22Rv1 (cell line): Measurements from ENCODE around the gene FOXP1.

Experiments
- ZFX ChIP-seq: fragments of 450-650 bp; IDR thresholded peaks from 2 replicates; pipeline ENCODE4 v1.6.1; 2017; ENCODE audit warnings: antibody characterized with exemption, borderline replicate concordance
- TF ChIP-seq, protein P1 (sequence below): fragments of 450-650 bp; IDR thresholded peaks from 2 replicates; pipeline ENCODE4 v1.5.1; 2017; ENCODE audit warnings: mild to moderate bottlenecking

GRCh38 chr3:71089271-71089847, 494.2 kb downstream of the FOXP1 start:
- TF ChIP-seq, protein P1, sequence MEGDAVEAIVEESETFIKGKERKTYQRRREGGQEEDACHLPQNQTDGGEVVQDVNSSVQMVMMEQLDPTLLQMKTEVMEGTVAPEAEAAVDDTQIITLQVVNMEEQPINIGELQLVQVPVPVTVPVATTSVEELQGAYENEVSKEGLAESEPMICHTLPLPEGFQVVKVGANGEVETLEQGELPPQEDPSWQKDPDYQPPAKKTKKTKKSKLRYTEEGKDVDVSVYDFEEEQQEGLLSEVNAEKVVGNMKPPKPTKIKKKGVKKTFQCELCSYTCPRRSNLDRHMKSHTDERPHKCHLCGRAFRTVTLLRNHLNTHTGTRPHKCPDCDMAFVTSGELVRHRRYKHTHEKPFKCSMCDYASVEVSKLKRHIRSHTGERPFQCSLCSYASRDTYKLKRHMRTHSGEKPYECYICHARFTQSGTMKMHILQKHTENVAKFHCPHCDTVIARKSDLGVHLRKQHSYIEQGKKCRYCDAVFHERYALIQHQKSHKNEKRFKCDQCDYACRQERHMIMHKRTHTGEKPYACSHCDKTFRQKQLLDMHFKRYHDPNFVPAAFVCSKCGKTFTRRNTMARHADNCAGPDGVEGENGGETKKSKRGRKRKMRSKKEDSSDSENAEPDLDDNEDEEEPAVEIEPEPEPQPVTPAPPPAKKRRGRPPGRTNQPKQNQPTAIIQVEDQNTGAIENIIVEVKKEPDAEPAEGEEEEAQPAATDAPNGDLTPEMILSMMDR: no peak
- no peak for TF ChIP-seq ZFX
